ENCODE measurements around the gene RAB44.

DNA sequence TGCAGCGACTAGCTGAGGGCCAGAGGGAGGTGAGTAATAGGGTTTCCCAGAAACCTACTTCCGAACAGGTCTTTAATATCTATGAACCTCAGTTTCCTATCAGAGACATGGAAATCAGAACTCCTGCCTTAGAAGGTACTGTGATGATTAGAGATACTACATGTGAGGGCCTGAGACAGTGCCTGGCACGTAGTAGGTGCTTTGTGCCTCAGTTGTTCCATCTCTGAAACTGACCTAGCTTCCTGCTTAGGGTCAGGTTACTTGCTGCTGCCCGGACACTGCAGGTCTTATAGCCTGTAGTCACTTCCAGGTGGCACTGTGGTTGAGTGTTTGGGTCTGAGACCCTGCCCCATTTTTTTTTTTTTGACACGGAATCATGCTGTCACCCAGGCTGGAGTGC, 20.9 kb downstream of the RAB44 start:
- TF ChIP-seq JUND (IDR thresholded peaks at IDR 0.05) (no peak), GATA2 (CRISPR knock-in tag; IDR thresholded peaks at IDR 0.05) (no peak), EP300 (IDR thresholded peaks at IDR 0.05; ENCODE audit: borderline replicate concordance in 1 of 2, low read depth in 1 of 2, low read length in 1 of 2) (no peak), POLR2AphosphoS5 (IDR thresholded peaks at IDR 0.05; ENCODE audit: low read depth, low read length) (no peak), FOXM1 (IDR thresholded peaks at IDR 0.05; ENCODE audit: low read depth) (no peak)
- TF ChIP-seq, protein P1, sequence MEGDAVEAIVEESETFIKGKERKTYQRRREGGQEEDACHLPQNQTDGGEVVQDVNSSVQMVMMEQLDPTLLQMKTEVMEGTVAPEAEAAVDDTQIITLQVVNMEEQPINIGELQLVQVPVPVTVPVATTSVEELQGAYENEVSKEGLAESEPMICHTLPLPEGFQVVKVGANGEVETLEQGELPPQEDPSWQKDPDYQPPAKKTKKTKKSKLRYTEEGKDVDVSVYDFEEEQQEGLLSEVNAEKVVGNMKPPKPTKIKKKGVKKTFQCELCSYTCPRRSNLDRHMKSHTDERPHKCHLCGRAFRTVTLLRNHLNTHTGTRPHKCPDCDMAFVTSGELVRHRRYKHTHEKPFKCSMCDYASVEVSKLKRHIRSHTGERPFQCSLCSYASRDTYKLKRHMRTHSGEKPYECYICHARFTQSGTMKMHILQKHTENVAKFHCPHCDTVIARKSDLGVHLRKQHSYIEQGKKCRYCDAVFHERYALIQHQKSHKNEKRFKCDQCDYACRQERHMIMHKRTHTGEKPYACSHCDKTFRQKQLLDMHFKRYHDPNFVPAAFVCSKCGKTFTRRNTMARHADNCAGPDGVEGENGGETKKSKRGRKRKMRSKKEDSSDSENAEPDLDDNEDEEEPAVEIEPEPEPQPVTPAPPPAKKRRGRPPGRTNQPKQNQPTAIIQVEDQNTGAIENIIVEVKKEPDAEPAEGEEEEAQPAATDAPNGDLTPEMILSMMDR (IDR thresholded peaks at IDR 0.05): no peak
- TF ChIP-seq, protein P2, sequence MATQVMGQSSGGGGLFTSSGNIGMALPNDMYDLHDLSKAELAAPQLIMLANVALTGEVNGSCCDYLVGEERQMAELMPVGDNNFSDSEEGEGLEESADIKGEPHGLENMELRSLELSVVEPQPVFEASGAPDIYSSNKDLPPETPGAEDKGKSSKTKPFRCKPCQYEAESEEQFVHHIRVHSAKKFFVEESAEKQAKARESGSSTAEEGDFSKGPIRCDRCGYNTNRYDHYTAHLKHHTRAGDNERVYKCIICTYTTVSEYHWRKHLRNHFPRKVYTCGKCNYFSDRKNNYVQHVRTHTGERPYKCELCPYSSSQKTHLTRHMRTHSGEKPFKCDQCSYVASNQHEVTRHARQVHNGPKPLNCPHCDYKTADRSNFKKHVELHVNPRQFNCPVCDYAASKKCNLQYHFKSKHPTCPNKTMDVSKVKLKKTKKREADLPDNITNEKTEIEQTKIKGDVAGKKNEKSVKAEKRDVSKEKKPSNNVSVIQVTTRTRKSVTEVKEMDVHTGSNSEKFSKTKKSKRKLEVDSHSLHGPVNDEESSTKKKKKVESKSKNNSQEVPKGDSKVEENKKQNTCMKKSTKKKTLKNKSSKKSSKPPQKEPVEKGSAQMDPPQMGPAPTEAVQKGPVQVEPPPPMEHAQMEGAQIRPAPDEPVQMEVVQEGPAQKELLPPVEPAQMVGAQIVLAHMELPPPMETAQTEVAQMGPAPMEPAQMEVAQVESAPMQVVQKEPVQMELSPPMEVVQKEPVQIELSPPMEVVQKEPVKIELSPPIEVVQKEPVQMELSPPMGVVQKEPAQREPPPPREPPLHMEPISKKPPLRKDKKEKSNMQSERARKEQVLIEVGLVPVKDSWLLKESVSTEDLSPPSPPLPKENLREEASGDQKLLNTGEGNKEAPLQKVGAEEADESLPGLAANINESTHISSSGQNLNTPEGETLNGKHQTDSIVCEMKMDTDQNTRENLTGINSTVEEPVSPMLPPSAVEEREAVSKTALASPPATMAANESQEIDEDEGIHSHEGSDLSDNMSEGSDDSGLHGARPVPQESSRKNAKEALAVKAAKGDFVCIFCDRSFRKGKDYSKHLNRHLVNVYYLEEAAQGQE (IDR thresholded peaks at IDR 0.05; ENCODE audit: low read depth, low read length): no peak

Measured in SK-N-SH (cell line).